Measurements from ENCODE around the gene FGFRL1. TPM values are rescaled to one million over a fixed set of nuclear protein-coding genes. Genes with fewer than 3 reads are reported as not detected.

The FGFRL1 gene
- total RNA-seq, 1 donor from 2014 or later = 5.2 TPM

- Mint-ChIP-seq H3K4me1 (ENCODE audit: unreplicated experiment) (no peaks in the 10 kb centered on the region), H3K9me3 (ENCODE audit: unreplicated experiment) (no peaks in the 10 kb centered on the region), H3K36me3 (ENCODE audit: low read depth, unreplicated experiment) (no peaks in the 10 kb centered on the region), H3K27me3 (ENCODE audit: unreplicated experiment) (no peaks in the 10 kb centered on the region), H3K4me3 (ENCODE audit: unreplicated experiment) (no peak overlapping the region), H3K27ac (ENCODE audit: unreplicated experiment) (no peak overlapping the region)
- no peak for DNase-seq (ENCODE audit: low spot score)
- TF ChIP-seq CTCF (IDR thresholded peaks at IDR 0.05; ENCODE audit: unreplicated experiment) = no peak
Measured at GRCh38 chr4:1065732-1066131, 54.3 kb downstream of the FGFRL1 start.

- Mint-ChIP-seq H3K4me1 (ENCODE audit: unreplicated experiment) (peaks cover 3% of the 10 kb centered on the region), H3K36me3 (ENCODE audit: low read depth, unreplicated experiment) (no peaks in the 10 kb centered on the region), H3K27me3 (ENCODE audit: unreplicated experiment) (peaks cover 5% of the 10 kb centered on the region), H3K9me3 (ENCODE audit: unreplicated experiment) (no peaks in the 10 kb centered on the region), H3K4me3 (ENCODE audit: unreplicated experiment) (no peak overlapping the region), H3K27ac (ENCODE audit: unreplicated experiment) (no peak overlapping the region)
- TF ChIP-seq CTCF (IDR thresholded peaks at IDR 0.05; ENCODE audit: unreplicated experiment) = no peak
- no peak for DNase-seq (ENCODE audit: low spot score)
Measured at GRCh38 chr4:1069394-1069793, 58.0 kb downstream of the FGFRL1 start.

GRCh38 chr4:1072830-1073446, 61.5 kb downstream of the FGFRL1 start:
- no peak overlapping the region for H3K4me3 Mint-ChIP-seq (ENCODE audit: unreplicated experiment)
- H3K27ac Mint-ChIP-seq (ENCODE audit: unreplicated experiment) = no peak overlapping the region
- peak; percentile 57 for DNase-seq (ENCODE audit: low spot score)
- TF ChIP-seq CTCF (IDR thresholded peaks at IDR 0.05; ENCODE audit: unreplicated experiment) = peak; percentile 67
- peaks cover 3% of the 10 kb centered on the region for H3K4me1 Mint-ChIP-seq (ENCODE audit: unreplicated experiment)
- H3K36me3 Mint-ChIP-seq (ENCODE audit: low read depth, unreplicated experiment) = no peaks in the 10 kb centered on the region
- H3K27me3 Mint-ChIP-seq (ENCODE audit: unreplicated experiment) = peaks cover 11% of the 10 kb centered on the region
- H3K9me3 Mint-ChIP-seq (ENCODE audit: unreplicated experiment) = no peaks in the 10 kb centered on the region

GRCh38 chr4:1074077-1074476, 62.7 kb downstream of the FGFRL1 start:
- Mint-ChIP-seq H3K9me3 (ENCODE audit: unreplicated experiment) (no peaks in the 10 kb centered on the region), H3K27me3 (ENCODE audit: unreplicated experiment) (peaks cover 11% of the 10 kb centered on the region), H3K27ac (ENCODE audit: unreplicated experiment) (no peak overlapping the region), H3K4me1 (ENCODE audit: unreplicated experiment) (peaks cover 3% of the 10 kb centered on the region), H3K4me3 (ENCODE audit: unreplicated experiment) (no peak overlapping the region), H3K36me3 (ENCODE audit: low read depth, unreplicated experiment) (no peaks in the 10 kb centered on the region)
- no peak for DNase-seq (ENCODE audit: low spot score)
- no peak for TF ChIP-seq CTCF (IDR thresholded peaks at IDR 0.05; ENCODE audit: unreplicated experiment)

- peaks cover 11% of the 10 kb centered on the region for H3K27me3 Mint-ChIP-seq (ENCODE audit: unreplicated experiment)
- H3K4me3 Mint-ChIP-seq (ENCODE audit: unreplicated experiment) = no peak overlapping the region
Measured at GRCh38 chr4:1075225-1075624, 63.8 kb downstream of the FGFRL1 start.

More at GRCh38 chr4:1075225-1075624, 63.8 kb downstream of the FGFRL1 start:
- no peaks in the 10 kb centered on the region for H3K36me3 Mint-ChIP-seq (ENCODE audit: low read depth, unreplicated experiment)
- no peaks in the 10 kb centered on the region for H3K9me3 Mint-ChIP-seq (ENCODE audit: unreplicated experiment)
- no peak for TF ChIP-seq CTCF (IDR thresholded peaks at IDR 0.05; ENCODE audit: unreplicated experiment)
- no peak overlapping the region for H3K27ac Mint-ChIP-seq (ENCODE audit: unreplicated experiment)
- peaks cover 3% of the 10 kb centered on the region for H3K4me1 Mint-ChIP-seq (ENCODE audit: unreplicated experiment)
- no peak for DNase-seq (ENCODE audit: low spot score)

All from endothelial cell (in vitro differentiated cells).